Fibroblast of pulmonary artery (primary cell): Measurements from ENCODE around the gene PAOX.

Source experiments
- DNase-seq: peaks from one replicate; pipeline ENCODE4 v3.0.0-alpha.2; 2010; ENCODE audit warnings: low read depth
- H3K4me3 ChIP-seq: replicated peaks from 2 replicates; pipeline ENCODE4 v1.5.1; 2011; ENCODE audit warnings: low read depth, mild to moderate bottlenecking, control low read depth, low read length, moderate library complexity
- TF ChIP-seq, protein P1 (sequence below): IDR thresholded peaks from 2 replicates; pipeline ENCODE4 v1.5.1; 2011; ENCODE audit warnings: mild to moderate bottlenecking, control low read depth, low read length, inconsistent platforms; ENCODE audit errors: missing control alignments

PAOX gene

DNA sequence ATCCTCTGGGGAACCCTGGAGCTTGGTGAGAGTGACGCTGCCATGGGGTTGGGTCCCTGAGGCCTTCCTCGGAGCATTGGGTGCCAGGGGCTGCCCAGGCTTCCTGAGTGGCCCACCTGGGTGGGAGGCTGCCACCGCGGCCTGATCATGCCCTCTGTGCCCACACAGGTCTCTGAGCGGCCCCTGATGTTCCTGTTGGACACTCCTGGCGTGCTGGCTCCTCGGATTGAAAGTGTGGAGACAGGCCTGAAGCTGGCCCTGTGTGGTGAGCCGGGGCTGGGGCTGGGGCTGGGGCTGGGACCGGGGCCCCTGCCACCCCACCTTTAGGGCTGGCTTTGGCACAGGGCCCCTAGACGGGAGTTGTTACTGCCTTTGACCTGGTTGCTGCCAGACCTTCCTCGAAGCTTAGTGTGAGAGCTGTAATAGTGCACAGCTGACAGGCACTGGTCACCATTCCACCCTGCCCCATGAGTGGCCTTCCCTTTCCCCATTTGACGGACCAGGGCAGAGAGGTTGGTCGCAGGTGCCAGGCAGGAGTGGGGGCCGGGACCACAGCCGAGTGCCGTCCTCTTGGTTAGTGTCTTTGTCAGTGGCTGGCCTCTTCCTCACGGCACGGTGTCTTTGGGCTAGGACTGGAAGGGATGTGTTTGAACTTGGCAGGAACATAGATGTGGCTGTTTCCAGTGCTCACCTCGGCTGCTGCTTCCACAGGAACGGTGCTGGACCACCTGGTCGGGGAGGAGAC, 23.1 kb downstream of the PAOX start:
- no peak for DNase-seq

GRCh38 chr10:133403359-133403758, 24.3 kb downstream of the PAOX start:
- H3K4me3 ChIP-seq: no peak overlapping the region
- no peak for DNase-seq
- TF ChIP-seq, protein P1, sequence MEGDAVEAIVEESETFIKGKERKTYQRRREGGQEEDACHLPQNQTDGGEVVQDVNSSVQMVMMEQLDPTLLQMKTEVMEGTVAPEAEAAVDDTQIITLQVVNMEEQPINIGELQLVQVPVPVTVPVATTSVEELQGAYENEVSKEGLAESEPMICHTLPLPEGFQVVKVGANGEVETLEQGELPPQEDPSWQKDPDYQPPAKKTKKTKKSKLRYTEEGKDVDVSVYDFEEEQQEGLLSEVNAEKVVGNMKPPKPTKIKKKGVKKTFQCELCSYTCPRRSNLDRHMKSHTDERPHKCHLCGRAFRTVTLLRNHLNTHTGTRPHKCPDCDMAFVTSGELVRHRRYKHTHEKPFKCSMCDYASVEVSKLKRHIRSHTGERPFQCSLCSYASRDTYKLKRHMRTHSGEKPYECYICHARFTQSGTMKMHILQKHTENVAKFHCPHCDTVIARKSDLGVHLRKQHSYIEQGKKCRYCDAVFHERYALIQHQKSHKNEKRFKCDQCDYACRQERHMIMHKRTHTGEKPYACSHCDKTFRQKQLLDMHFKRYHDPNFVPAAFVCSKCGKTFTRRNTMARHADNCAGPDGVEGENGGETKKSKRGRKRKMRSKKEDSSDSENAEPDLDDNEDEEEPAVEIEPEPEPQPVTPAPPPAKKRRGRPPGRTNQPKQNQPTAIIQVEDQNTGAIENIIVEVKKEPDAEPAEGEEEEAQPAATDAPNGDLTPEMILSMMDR: no peak

More for the DNA sequence above, 23.1 kb downstream of the PAOX start:
- TF ChIP-seq, protein P1: no peak
- H3K4me3 ChIP-seq: no peak overlapping the region

DNA sequence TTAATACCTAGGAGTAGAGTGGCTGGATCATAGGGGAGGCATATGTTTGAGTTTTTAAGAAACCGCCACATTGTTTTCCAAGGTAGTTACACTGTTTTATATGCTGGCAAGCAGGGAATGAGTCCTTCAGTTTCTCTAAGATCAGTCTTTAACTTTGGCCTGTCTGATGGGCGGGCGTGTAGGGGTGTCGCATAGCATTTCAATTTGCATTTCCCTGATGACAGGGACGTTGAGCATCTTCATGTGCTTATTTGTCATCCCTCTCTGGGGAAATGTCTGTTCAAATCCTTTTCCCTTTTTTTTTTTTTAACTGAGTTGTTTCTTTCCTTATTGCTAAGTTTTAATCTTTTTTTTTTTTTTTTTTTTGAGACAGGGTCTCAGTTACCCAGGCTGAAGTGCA, 24.7 kb downstream of the PAOX start:
- no peak overlapping the region for H3K4me3 ChIP-seq
- DNase-seq: no peak
- TF ChIP-seq, protein P1: no peak

DNA sequence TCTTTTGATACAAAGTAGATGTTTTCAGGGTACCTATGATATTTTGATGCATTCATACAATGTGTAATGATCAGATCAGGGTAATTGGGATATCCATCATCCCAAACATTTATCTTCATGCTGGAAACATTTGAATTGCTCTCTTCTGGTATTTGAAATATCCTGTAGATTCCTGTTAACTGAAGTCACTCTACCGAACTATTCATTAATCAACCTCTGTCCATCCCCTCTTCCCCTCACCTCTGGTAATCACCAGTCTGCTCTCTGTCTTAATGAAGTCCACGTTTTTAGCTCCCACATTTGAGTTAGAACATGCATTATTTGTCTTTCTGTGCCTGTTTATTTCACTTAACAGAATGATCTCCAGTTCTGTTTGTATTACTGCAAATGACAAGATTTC, 26.2 kb downstream of the PAOX start:
- DNase-seq: no peak
- no peak overlapping the region for H3K4me3 ChIP-seq
- TF ChIP-seq, protein P1: no peak

- TF ChIP-seq, protein P1: no peak
- no peak for DNase-seq
- H3K4me3 ChIP-seq: no peak overlapping the region
These were observed 26.9 kb downstream of the PAOX start for GRCh38 chr10:133405844-133406527.

- no peak for DNase-seq
- no peak overlapping the region for H3K4me3 ChIP-seq
- TF ChIP-seq, protein P1: no peak
These were observed 32.7 kb downstream of the PAOX start for GRCh38 chr10:133411523-133412380.
